Left ventricle myocardium inferior (tissue), 1 donor: Measurements from ENCODE around the gene SSR1. TPM values are rescaled to one million over a fixed set of nuclear protein-coding genes. Genes with fewer than 3 reads are reported as not detected.
"Not testable (repeated sequence)": the region's sequence is repeated elsewhere in the genome, so short reads cannot be mapped to it uniquely, and the experiment has no call there.

ENCODE experiments used
- DNase-seq: peaks from one replicate; pipeline ENCODE4 v3.0.0-alpha.2; 2020
- H3K27ac ChIP-seq: fragments of 200-600 bp; replicated peaks from 2 replicates; pipeline ENCODE4 v1.8.0; 2021
- H3K27me3 ChIP-seq: fragments of 200-600 bp; 2 replicates; pipeline ENCODE4 v1.8.0; 2021; ENCODE audit warnings: low read depth
- H3K36me3 ChIP-seq: fragments of 200-600 bp; 2 replicates; pipeline ENCODE4 v1.8.0; 2021
- H3K4me1 ChIP-seq: fragments of 200-600 bp; 2 replicates; pipeline ENCODE4 v1.8.0; 2021
- H3K4me3 ChIP-seq: fragments of 200-600 bp; 2 replicates; pipeline ENCODE4 v1.8.0; 2021; ENCODE audit warnings: mild to moderate bottlenecking, moderate library complexity
- H3K9me3 ChIP-seq: fragments of 200-600 bp; replicated peaks from 2 replicates; pipeline ENCODE4 v1.8.0; 2021
- CTCF ChIP-seq: fragments of 200-600 bp; IDR thresholded peaks from 2 replicates; pipeline ENCODE4 v1.8.0; 2021; ENCODE audit warnings: antibody characterized with exemption, mild to moderate bottlenecking, borderline replicate concordance
- intact Hi-C: fragments of 100-400 bp; cut with micrococcal nuclease; formaldehyde crosslinking; loops from one replicate; pipeline ENCODE4 v1.11.0; 2022
- total RNA-seq: library from RNA; stranded (reverse); fragmentation: NEBNext Ultra II Directional; extraction: Animal tissue kit (Norgen Biotek cat#: 25700); gene quantifications from one replicate; pipeline ENCODE4 v1.2.1, GENCODE V29; 2021
- donor health status: DM: no; HTN: yes; CAD: no; lungs with severe emphysema.

The SSR1 gene
- total RNA-seq, 1 donor from 2014 or later = 53.4 TPM

DNA sequence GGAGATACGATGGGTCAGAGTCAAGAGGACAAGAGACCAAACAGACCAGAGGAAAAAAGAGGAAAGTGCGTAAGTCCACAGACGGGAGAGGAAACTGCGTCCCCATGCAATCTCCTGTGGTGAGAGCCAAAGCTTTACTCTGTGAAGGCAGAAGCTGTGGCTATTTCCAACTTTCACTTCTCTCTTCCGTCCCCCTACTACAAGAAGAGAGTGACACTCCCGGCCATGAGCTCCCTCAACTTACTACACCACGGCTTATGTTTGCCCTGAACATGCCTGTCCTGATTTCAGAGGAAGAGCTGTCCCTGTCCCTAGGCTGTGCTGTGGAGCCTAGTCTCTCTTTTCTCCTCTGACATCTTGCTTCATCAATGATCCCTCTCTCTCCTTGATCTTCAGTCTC, 11.5 kb upstream of the SSR1 start:
- H3K27ac ChIP-seq = no peak overlapping the region
- no peak overlapping the region for H3K4me3 ChIP-seq
- H3K36me3 ChIP-seq = no peaks in the 10 kb centered on the region
- no peak for DNase-seq
- no peaks in the 10 kb centered on the region for H3K4me1 ChIP-seq
- no peak for TF ChIP-seq CTCF
- intact Hi-C loops = no loop called here
- H3K9me3 ChIP-seq = no peaks in the 10 kb centered on the region
- peaks cover 15% of the 10 kb centered on the region for H3K27me3 ChIP-seq

GRCh38 chr6:7323074-7323473, 10.1 kb upstream of the SSR1 start:
- H3K4me1 ChIP-seq = no peaks in the 10 kb centered on the region
- DNase-seq = no peak
- H3K9me3 ChIP-seq = no peaks in the 10 kb centered on the region
- H3K4me3 ChIP-seq = no peak overlapping the region
- H3K27me3 ChIP-seq = peaks cover 15% of the 10 kb centered on the region
- no peak overlapping the region for H3K27ac ChIP-seq
- TF ChIP-seq CTCF = no peak
- intact Hi-C loops = no loop called here
- H3K36me3 ChIP-seq = no peaks in the 10 kb centered on the region

GRCh38 chr6:7321866-7322265, 8.9 kb upstream of the SSR1 start:
- not testable (repeated sequence) for H3K36me3 ChIP-seq

GRCh38 chr6:7319406-7319805, 6.4 kb upstream of the SSR1 start:
- H3K36me3 ChIP-seq, H3K4me3 ChIP-seq, intact Hi-C loops, H3K27ac ChIP-seq, H3K27me3 ChIP-seq, H3K9me3 ChIP-seq, DNase-seq, H3K4me1 ChIP-seq: not testable (repeated sequence)

More at GRCh38 chr6:7321866-7322265, 8.9 kb upstream of the SSR1 start:
- DNase-seq, H3K27ac ChIP-seq, H3K4me1 ChIP-seq, H3K9me3 ChIP-seq, intact Hi-C loops, H3K4me3 ChIP-seq: not testable (repeated sequence)
- H3K27me3 ChIP-seq = peaks cover 15% of the 10 kb centered on the region

DNA sequence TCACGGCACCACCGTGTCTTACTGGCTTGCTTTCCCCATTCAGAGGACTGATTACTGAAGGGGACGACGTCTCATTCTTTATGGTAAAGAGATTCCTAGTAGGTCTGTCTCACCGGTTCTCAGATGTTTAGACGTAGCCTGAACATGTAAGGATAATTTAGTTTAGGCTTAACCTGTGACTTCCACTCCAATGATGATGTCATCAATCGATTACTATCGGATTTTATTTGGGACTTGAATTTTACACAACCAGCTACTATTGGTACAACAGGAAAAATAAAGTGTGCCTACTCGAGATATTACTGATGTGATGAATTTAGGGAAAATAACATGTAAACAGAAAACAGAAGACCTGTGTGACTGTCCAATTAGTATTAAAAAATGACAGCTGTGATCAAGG, 4.5 kb upstream of the SSR1 start:
- intact Hi-C loops = no loop called here
- H3K4me3 ChIP-seq = no peak overlapping the region

DNA sequence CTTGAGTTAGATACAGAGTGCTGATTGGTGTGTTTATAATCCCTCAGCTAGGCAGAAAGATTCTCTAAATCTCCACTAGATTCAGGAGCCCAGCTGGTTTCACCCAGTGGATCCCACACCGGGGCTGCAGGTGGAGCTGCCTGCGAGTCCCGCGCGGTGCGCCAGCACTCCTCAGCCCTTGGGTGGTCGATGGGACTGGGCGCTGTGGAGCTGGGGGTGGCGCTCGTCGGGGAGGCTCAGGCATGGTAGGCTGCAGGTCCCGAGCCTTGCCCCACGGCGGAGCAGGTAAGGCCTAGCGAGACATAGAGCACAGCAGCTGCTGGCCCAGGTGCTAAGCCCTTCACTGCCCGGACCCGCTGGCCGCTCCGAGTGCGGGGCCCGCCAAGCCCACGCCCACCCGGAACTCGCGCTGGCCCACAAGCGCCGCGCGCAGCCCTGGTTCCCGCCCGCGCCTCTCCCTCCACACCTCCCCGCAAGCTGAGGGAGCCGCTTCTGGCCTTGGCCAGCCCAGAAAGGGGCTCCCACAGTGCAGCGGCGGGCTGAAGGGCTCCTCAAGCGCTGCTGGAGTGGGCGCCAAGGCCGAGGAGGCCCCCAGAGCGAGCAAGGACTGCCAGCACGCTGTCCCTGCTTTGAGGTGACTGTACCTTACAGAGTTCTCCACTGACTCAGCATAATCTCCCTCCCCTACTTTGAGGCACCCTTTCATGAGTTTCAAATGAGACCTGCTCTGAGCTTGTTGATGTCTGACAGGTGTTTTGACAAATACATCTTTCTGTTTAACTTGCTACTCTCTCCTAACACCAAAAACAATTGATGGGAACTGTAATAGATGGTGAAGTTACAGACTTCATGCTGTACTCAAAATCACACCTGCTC, 3.9 kb upstream of the SSR1 start:
- Histone ChIP-seq H3K27me3 (no peaks in the 10 kb centered on the region), H3K36me3 (no peaks in the 10 kb centered on the region), H3K4me1 (peaks cover 17% of the 10 kb centered on the region), H3K4me3 (no peak overlapping the region), H3K27ac (no peak overlapping the region), H3K9me3 (no peaks in the 10 kb centered on the region)
- intact Hi-C loops = no loop called here
- no peak for TF ChIP-seq CTCF
- DNase-seq = no peak

More for the DNA sequence above, 4.5 kb upstream of the SSR1 start:
- no peak for TF ChIP-seq CTCF
- H3K27ac ChIP-seq = no peak overlapping the region
- H3K27me3 ChIP-seq = no peaks in the 10 kb centered on the region
- H3K9me3 ChIP-seq = no peaks in the 10 kb centered on the region
- no peak for DNase-seq
- H3K4me1 ChIP-seq = peaks cover 10% of the 10 kb centered on the region
- no peaks in the 10 kb centered on the region for H3K36me3 ChIP-seq
